22Rv1 (cell line): ENCODE data around the gene ZNF622.

Experiments used
- CTCF ChIP-seq: fragments of 450-650 bp; IDR thresholded peaks from 2 replicates; pipeline ENCODE4 v1.5.1; 2017; ENCODE audit warnings: mild to moderate bottlenecking
- ZFX ChIP-seq: fragments of 450-650 bp; IDR thresholded peaks from 2 replicates; pipeline ENCODE4 v1.6.1; 2017; ENCODE audit warnings: antibody characterized with exemption, borderline replicate concordance

GRCh38 chr5:16487456-16487855 lies 21.9 kb upstream of the ZNF622 start:
- TF ChIP-seq ZFX, result no peak
- TF ChIP-seq CTCF, result no peak
